GM19193 (cell line): ENCODE data around the gene OSBP.

Source experiments
- POLR2A ChIP-seq: IDR thresholded peaks from 4 replicates; pipeline ENCODE4 v1.6.1; 2011; ENCODE audit not compliant: insufficient read depth, insufficient read length; ENCODE audit errors: extremely low read depth

The OSBP gene, protein sequence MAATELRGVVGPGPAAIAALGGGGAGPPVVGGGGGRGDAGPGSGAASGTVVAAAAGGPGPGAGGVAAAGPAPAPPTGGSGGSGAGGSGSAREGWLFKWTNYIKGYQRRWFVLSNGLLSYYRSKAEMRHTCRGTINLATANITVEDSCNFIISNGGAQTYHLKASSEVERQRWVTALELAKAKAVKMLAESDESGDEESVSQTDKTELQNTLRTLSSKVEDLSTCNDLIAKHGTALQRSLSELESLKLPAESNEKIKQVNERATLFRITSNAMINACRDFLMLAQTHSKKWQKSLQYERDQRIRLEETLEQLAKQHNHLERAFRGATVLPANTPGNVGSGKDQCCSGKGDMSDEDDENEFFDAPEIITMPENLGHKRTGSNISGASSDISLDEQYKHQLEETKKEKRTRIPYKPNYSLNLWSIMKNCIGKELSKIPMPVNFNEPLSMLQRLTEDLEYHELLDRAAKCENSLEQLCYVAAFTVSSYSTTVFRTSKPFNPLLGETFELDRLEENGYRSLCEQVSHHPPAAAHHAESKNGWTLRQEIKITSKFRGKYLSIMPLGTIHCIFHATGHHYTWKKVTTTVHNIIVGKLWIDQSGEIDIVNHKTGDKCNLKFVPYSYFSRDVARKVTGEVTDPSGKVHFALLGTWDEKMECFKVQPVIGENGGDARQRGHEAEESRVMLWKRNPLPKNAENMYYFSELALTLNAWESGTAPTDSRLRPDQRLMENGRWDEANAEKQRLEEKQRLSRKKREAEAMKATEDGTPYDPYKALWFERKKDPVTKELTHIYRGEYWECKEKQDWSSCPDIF

DNA sequence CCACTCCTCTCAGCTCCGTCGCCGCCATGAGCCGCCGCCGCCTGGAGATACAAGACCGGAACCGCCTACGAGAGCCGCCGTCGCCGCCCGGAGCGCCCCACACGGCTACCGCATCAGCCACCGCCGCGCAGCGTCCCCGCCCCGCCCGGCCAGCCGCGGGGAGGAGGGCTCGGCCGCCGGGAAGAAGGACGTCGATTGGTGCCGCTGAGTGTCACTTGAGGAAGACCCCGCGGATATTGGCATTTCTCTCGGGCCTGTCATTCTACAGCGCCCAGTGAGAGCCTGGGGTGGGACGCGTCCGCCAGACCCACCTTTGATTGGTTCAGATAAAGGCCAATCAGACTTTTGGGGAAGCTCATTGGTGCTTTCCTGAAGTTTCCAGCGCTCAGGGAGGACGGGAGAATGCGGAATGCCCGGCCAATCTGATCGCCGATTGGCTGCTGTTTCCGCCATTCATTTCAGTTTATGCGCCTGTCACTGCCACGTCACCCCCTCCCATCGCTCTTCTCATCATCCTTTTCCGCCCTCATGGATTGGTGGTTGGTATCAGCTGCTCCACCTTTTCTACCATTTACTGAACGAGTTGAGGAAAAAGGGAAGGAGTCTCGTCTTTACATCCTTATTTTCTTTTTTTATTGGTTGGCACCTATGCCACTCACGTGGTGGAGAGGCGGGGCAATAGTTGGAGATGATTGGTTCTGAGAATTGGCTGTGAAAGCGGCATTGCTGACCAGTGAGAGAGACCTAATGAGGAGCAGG lies at the start of gene OSBP:
Gene OSBP (minus strand): TSS at position 138 of the 759 bp plus-strand sequence. CDS start 110 bp downstream, at position 28.
- peak; percentile 81 for TF ChIP-seq POLR2A

DNA sequence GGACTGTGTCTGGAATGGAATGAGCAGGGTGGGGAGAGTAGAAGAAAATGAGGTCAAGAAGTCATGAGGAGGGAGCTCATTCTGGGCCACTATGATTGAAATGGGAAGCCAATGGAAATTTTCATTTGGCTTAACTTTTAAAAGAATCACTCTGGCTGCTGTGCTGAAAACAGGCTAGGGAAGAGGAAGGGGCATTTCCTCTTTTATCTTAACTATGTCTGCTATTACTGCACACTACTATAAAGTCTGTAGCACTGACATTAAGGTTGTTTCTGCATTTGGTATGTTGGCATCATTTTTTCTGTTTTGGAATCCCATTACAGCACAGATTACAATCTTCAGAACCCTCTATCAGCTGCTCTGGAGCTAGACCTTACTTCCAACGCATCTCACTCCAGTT lies 45.0 kb upstream of the OSBP start:
- no peak for TF ChIP-seq POLR2A

DNA sequence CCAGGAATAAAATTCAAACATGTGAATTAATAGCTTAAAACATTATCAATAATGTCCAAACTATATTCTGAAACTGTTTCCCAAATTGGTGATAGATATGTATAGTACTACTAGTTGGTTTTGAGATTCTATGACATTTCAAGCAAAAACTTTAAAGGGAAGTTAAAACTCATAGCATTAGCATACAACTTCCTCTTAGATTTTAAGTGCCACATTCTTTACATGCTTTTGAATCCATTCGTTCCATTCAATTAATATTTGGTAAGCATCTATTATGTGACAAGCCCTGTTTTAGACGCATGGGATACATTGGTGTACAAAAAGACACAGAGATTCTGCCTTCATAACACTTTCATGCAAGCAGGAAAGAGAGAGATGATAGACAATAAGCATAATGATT lies 44.4 kb upstream of the OSBP start:
- no peak for TF ChIP-seq POLR2A

DNA sequence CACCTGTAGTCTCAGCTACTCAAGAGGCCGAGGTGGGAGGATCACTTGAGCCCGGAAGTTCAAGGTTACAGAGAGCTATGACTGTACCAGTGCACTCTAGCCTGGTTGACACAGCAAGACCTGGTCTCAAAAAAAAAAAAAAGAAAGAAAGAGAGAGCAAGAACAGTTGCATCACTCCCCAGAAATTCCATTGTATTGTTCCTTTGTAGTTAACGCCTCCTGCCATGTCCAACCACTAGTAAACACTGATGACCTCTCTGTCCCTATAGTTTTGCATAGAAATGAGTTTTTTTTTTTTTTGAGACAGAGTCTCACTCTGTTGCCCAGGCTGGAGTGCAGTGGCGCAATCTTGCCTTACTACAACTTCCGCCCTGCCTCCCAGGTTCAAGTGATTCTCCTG lies 42.5 kb upstream of the OSBP start:
- TF ChIP-seq POLR2A = no peak

DNA sequence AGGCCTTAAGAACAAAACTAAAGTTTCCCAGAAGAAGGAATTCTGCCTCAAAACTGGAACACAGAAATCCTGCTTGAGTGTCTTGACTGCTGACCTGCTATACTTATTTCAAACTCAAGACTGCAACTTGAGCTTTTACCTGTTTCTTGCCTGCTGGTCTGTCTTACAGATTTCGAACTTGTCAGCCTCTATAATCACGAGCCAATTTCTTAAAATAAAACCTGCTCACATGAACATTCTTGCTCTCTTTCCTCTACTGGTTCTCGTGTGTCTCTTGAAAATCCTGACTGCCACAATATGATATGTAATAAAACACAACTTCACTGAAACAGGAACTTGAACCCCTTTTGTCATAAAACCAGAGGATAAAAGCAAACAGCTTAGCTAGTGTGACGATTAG lies 39.3 kb upstream of the OSBP start:
- no peak for TF ChIP-seq POLR2A

DNA sequence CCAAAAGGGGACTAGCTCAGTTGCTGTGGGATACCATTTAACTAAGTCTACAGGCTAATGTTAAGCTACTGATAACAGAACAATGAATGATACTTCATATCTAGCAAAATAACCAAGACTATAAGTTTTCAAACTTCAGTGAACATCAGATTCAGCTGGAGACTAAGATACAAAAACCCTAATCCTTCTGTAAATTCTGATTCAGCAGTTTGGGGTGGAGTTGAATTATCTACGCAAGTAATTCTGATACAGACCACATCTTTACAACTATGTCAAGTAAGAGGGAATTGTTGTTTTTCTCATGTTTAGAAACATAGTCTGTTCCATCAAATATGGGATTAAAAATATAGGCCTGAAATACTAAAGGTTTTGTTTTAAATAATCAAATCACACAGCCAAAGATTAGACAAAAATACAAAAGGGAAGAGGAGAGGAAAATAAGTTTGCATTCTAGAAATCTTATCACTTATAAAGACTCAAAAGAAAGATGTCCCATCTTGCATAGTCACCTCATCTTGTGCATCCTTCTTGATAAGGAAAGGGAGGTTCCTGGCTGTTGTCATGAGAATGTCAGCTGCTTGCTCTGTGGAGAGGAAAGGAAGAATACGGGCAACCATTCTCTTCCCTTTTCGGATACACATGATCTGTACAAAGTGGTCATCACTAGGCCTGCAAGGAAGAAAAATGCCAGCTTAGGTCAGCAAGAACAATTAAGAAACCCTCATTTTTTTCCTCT lies 31.8 kb upstream of the OSBP start:
- TF ChIP-seq POLR2A = no peak

DNA sequence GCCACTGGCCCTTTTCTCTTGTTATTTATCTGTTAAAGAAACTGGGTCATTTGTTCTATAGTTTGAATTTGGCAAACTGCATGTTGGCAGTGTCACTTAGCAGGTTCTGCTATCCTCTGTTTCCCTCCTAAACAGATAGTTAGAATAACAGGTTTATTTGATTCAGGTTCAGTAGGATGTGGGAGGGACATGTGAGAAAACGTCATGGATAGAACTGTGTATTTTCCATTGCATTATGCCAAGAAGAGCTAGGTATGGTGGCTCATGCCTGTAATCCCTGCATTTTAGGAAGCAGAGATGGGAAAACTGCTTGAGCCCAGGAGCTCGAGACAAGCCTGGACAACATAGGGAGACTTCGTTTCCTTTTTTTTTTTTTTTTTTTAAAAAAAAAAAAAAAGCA lies 29.0 kb upstream of the OSBP start:
- TF ChIP-seq POLR2A = no peak

DNA sequence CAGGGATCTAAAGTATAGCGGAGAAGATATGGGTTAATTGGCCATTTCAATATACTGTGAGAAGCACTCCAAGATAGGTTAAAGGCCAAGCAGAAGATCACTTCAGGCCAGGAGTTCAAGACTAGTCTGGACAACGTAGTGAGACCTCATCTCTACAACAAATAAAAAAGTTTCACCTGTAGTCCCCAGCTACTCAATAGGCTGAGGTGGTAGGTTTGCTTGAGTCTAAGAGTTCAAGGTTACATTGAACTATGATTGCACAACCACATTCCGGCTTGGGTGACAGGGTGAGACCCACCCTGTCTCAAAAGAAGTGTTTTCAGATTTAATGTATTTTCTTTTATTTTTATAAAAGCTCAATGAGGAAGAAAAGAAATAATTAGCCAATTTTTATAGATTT lies 27.8 kb upstream of the OSBP start:
- TF ChIP-seq POLR2A = no peak

DNA sequence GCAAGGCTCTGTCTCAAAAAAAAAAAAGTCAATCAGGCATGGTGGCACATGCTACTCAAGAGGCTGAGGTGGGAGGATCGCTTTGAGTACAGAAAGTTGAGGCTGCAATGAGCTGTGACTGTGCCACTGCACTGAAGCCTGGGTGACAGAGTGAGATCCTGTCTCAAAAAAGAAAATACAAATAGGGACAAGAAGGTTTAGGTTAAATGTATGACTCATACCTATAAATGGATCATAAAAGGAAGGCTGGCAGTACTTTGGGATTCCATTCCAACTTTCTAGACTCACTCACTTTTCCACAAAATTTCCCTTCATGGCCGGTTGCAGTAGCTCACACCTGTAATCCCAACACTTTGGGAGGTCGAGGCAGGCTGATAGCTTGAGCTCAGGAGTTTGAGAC lies 25.6 kb upstream of the OSBP start:
- TF ChIP-seq POLR2A = no peak

DNA sequence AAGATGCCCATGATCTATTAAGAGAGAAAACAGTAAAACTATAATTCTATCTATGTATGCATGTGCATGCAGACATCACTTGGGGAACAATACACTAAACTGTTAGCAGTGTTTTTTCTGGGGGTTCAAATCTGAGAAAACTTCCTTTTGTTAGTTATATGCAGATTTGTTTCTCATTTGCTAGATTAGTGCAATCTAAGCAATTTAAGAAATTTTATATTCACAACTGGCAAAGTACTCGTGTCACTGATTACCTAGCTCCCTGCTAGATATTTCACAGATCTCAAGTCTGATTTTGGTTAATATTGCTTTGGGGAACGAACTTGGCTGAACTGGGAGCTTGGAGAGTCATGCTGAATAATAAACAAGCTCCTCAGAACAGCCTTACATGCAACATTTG lies 14.9 kb upstream of the OSBP start:
- TF ChIP-seq POLR2A = no peak

DNA sequence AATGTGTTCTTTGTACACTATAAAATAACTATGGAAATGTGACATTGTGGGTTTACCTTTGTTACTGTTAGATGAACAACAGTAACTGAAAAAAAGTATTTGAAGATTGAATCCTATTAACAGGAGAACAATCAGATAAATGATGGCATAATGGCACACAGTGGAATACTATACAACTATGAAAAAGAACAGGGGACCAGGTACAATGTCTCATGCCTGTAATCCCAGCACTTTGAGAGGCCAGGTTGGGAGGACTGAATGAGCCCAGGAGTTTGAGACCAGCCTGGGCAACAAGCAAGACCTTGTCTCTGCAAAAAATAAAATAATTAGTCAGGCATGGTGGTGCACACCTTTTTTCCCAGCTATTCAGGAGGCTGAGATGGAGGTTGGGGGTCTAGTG lies 14.4 kb upstream of the OSBP start:
- TF ChIP-seq POLR2A = no peak

DNA sequence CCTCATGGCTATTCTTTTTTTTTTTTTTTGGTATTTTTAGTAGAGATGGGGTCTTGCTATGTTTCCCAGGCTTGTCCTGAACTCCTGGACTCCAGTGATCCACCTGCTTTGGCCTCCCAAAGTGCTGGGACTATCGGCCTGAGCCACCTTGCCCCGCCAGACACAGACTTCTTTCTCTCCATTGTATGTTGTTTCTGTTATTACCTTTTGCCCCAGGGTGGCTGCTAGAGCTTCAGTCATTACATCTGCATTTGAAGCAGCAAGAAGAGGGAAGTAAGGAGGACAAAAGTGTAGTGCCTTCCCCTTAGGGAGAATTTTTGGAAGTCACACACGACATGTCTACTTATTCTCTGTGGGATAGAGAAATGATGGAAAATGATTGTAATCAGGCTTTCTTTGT lies 10.1 kb upstream of the OSBP start:
- TF ChIP-seq POLR2A = no peak

DNA sequence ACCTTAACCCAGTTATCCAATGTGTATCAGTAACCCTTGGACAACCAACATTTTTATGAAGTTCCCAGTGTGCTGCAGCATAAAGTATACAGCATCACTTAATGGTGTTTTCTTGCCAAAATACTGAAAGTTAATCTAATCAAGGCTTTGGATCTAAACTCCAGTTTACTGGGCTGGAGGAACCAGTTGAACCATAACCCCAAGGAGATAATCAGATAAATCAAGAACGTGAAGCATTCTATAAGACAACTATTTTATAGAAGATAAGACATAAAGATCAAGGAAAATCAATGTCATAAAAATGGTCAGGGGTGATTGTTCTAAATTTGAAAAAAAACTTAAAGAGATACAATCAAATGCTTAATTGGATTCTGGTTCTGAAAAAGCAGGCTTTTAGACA lies 2.3 kb upstream of the OSBP start:
- no peak for TF ChIP-seq POLR2A

DNA sequence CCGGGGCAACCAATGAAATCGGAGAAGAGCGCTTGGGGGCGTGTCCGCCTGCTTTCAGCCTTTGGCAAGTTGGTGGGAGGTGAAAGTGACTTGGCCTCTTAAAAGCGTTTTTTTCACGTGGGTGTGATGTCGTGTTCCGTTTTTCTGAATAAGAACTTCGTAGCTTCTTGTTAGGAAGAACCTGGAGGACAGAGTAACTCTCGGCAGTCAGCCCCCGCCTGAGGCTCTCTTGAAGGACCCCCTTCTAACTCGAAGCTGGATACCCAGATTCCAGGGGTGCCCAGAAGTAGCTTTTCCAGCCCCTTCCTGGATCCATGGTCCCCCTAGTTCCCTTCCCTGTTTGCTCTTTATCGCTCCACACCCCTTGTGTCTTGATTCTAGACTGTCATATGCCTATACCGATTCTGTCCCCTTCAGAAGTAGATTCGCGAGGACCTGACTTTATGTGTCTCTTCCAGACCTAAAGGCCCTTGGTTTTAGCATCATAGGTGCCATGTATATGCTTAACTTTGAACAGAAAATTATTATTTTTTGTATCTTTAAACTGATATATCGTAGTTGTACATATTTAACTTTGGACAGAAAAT lies 915 bp upstream of the OSBP start:
- TF ChIP-seq POLR2A = peak; percentile 62
